OCI-M1 (cell line): ENCODE data around the gene CTNND2.
"Not testable (repeated sequence)": the region's sequence is repeated elsewhere in the genome, so short reads cannot be mapped to it uniquely, and the experiment has no call there.

Experiments used
- DNase-seq: peaks from one replicate; lab custom pipeline; 2025; lab: John Stamatoyannopoulos, UW

The CTNND2 gene

GRCh38 chr5:11679676-11680075, 224.6 kb downstream of the CTNND2 start:
- no peak for DNase-seq

GRCh38 chr5:11675184-11675583, 229.1 kb downstream of the CTNND2 start:
- no peak for DNase-seq

GRCh38 chr5:11672385-11673085, 231.7 kb downstream of the CTNND2 start:
- no peak for DNase-seq

DNA sequence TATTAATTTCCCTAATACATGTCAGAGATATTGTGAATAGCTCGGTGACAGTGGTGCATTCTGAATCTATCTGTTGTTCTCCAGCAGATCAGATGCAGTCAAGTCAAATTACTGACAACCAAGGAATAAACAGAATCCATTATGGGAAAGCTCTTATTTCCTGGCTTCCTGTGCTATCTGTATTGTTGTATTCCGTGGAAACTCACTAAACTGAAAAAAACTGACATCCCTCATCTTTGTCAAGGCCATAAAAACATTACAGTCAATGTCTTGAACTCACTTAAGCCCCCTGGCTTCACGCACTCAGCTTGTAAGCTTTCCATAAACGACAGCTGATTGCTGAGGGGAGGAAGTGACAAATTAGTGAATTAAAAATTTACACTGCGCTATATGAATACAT, 245.9 kb downstream of the CTNND2 start:
- no peak for DNase-seq

DNA sequence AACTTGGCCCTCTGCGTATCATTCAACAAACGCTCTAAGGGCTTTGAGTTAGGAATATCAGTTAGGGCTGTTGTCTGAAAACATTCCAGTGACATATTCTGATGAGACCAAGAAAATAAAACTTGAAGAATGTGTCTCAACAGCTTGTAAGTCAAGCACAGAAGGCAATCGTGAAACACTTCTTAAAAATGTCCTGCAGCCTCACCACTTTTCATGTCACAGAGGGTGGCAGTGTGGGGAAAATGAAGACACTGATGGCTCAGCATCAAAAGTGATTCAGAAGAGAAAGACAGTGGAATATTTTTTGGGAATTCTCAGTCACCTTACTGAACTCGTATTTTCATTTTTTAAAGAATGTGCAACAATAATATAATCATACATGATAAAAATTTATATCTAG, 247.3 kb downstream of the CTNND2 start:
- no peak for DNase-seq

DNA sequence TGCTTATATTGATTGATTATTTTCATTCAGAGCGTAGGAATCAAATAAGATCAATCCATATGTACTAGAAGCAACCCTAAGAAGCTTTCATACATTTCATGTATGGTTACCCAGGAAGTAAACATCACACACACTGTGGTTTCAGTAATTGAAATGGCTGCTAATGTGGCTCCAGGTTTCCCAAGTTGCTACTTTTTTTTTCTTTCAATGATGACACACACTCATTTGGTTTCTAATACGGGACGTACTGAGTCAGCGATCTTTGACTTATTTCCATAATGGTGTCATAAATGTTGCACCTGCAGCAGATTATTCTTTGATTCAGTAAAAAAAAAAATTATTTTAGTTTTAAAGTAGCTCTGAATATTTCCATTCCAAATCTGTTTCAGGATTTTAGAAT, 248.6 kb downstream of the CTNND2 start:
- no peak for DNase-seq

DNA sequence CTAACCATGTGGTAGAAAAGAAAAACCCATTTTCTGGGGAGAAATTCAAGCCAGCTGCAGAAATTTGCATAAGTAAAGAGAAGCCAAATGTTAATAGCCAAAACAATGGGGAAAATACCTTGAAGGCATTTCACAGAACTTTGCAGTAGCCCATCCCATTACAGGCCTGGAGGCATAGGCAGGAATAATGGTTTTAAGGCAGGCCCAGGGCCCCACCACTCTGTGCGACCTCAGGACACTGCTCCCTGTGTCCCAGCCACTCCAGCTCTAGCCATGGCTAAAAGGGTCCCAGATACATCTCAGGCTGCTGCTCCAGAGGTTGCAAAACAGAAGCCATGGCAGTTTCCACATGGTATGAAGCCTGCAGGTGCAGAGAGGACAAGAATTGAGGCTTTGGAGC, 253.3 kb downstream of the CTNND2 start:
- no peak for DNase-seq

DNA sequence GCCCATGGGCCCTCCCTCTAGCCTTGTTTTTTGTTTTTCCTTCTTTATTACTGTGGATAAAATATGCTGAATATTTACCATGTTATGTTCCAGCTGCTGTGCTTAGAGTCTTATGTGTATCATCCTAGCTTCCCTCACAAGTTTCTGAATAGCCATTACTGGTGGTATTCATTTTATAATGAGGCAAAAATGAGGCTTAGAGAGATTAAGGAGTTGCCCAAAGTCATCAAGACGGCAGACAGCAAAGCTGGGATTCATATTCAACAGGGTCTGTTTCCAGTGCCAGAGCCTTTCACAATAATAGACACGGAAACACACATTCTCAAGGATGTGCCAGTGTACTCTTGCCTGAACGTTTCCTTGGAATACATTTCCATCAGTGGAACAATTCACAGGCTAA, 258.1 kb downstream of the CTNND2 start:
- DNase-seq, result no peak

DNA sequence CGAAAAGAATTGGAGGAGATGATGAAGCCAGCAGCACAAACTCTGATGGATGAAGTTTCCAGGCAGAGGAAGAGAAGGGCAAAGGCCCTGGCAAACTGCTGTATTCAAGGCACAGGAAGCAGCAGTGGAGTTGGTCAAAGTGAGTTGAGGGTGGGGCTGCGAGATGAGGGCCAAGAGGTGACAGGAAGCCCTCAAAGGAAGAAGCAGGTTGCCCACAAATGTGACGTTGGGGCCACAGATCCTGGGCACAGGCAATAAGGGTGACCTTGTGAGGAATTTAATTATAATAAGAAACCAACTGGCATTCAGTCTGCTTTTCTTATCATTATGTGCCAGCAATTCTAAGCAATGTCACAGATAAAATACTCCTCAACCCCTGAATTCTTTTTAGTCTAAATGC, 261.8 kb downstream of the CTNND2 start:
- DNase-seq, result no peak

DNA sequence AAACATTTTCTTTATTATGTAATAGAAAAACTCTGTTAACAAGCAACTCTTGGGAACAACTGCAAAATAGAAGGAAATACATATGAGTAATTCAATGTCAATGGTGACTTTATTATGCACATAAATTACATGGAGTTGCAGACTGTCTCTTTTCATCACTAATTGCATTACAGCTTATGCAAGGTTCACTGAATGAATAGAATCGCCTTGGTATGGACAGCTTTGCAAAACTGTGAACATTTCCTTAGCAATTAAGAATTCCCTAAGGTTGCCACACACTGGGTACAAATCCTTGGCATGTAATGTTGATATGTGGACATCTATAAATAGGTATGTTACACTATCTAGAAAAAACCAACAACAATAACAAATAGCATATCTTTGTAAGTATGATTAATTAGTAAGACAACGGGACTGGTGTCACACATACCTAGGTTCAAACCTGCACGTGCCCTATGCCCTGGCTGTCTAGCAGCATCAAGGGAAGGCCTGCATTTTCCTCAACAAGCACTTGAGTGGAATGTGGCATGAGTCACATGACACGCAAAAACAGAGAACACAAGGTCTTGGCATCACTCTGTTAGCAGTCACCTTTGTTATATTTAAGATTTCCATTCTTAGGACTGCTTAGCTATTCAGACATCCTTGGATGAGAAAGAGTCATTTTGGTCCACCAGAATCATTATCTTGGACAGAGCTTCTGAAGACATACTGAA, 263.9 kb downstream of the CTNND2 start:
- DNase-seq, result no peak

DNA sequence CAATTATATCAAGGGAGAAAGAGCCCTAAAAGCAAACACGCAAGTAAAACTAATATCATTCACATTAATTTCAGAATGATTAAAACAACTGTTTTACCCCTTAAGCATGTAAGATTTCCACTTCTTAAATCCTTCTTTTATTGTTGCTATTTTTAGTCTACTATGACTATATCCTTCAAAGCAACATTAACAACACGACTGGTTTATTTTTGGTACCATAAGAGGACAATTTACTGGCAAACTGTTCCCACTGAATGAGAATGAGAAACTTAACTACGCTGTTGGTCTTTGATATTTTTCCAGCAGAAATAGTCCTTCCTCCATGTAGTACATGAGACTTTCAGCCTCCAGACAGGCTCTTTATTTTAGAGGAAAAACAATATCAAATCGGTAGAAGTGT, 281.5 kb downstream of the CTNND2 start:
- DNase-seq, result no peak

GRCh38 chr5:11620172-11620571, 284.1 kb downstream of the CTNND2 start:
- DNase-seq, result no peak

DNA sequence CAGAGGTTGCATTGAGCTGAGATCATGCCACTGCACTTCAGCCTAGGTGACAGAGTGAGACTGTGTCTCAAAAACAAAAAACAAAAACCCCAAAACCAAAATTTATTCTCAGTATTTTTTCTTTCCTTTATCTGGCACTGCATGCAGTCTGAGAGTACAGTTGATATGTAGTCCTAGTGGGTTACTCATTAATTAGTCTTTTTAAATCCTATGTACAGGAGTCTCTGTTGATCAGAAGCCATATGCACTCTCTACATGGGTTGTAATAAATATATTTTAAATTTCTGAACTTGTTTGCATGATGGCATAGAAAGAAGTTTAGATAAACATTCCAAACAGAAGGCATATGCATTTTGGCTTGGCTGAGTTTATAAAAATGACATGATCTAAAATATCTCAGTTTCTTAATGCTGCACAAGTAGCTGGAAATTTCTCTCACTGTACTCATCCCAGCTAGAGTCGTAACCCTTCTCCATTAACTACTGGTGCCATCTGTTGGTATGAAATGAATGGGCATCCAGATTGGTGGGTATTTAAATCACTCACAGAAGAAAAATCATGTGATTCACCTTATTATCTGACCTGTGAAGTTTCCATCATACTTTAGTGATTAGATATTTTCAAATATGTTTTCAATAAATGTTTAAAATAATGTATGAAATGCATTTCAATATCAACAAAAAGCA, 284.8 kb downstream of the CTNND2 start:
- DNase-seq, result peak; percentile 5

DNA sequence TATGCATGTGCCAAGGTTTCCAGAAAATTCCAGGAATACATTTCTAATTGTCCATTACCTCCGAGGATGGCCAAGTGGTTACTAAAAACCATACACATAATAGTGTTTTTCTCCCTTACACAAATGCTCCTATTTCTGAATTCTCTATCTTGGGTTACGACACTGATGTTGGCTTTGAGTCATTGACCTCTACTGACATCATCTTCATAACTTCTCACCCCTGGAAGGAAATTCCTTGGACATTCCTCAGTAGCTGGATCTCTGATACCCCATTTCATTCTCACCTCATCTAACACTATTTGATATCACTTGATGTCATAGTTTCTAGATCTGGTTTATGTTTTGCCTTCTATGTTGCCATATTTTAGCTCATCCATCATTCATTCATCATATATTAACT, 287.2 kb downstream of the CTNND2 start:
- no peak for DNase-seq

DNA sequence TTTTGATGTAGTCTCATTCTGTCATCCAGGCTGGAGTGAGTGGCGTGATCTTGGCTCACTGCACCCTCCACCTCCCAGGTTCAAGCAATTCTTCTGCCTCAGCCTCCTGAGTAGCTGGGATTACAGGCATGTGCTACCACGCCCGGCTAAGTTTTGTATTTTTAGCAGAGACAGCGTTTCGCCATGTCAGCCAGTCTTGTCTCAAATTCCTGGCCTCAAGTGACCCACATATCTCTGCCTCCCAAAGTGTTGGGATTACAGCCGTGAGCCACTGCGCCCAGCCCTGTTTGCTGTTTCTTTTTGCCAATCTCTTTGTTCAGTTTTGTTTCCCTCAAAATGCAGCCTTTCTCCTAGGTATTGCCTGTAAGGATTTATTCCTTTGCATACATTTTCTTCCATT, 287.6 kb downstream of the CTNND2 start:
- not testable (repeated sequence) for DNase-seq

DNA sequence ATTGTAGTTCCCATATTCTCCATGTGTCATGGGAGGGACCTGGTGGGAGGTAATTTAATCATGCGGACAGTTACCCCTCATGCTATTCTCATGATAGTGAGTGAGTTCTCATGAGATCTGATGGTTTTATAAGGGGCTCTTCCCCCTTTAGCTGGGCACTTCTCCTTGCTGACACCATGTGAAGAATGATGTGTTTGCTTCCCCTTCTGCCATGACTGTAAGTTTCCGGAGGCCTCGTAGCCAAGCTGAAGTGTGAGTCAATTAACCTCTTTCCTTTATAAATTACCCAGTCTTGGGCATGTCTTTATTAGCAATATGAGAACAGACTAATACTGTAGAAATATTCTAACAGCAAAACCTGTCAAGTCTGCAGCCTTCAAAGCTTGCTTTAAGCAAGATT, 293.2 kb downstream of the CTNND2 start:
- no peak for DNase-seq

DNA sequence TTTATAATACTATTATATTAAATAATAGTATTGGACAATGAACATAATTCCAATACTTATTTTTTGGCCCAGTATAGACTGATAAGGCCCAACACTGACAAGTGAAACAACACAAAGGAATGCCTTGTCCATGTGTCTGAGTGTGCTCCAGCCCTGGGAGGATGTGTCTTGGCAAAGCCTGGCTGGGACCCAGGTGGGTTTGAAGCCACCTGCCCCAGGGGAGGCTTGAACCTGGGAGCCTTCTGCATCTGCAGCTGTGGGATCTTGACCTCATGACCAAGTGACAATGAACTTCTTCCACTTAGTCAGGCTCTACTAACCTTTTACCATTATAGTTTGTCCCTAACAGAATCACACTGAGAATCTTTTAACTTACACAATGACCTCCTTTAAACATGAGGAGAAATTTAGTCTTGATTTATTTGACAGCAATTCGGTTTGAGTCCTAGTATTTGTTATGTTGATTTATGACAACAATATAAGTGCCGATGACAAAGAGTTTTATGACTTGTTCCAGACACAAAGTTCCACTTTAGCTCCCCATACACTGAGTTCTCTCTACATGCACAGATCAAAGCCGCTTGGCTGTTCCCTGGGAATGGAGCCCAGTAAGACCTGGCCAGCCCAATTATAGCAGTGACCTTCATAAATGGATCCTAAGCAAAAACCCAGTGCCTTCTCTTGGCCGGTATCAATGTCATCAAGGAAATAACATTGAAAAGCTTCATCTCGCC, 294.5 kb downstream of the CTNND2 start:
- DNase-seq, result no peak

DNA sequence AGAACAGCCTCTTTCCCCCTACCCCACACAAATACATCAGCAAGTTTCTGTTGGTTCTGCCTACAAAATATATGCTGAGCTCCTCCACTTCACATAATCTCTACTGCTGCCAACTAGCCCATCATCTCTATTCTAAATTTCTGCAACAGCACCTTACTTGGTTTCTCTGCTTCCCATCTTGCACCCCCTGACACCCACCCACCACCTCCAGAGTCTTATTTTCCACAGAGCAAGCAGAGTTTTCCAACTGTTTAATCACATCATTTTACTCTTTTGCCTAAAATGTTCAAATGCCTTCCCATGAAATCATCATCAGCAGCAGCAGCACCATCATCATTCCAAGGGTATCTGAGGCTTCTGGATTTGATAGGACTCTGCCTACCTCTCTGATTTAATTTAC, 295.7 kb downstream of the CTNND2 start:
- no peak for DNase-seq

DNA sequence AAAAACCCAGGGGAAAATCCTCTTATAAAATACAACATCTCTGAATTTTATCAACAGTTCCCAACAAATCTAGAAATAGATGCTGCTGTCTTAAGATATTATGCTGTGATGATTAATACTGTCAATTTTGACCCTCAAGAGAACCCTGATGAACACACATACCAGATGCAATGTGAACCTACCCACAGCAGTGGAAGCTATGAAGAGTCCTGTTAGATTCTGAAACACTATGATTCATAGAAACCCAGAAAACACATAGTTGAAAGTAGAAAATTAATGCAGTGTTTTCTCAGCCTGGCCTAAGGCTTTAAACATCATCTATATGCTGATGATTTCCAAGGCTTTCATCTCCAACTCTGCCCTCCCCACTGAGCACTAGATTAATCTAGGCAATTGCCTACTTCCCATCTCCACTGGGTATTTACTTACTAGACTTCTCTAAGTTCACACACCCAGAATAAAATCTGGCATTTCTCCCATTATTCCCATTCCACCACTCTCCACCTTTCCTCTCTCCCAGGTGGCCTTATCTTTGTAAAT, 296.2 kb downstream of the CTNND2 start:
- no peak for DNase-seq

GRCh38 chr5:11602298-11602697, 301.9 kb downstream of the CTNND2 start:
- DNase-seq, result no peak

DNA sequence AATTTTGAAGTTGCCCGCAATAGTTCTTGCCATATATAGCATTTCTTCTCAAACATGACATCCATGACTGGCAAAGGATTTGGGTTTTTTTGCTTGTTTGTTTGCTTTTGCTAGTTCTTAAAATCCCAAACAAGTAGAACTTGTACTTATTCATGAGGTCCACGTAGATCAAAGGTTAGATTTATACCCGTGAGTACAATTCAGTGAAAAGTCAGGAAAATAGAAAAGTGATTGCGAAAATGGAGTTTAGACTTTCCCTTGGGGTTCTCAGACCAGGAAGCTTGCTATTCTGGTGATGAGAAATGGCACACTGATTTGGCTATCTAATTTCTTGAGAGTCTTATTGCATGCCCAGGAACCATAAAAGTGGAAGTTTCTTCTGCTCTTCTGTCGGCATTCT, 304.7 kb downstream of the CTNND2 start:
- DNase-seq, result no peak

- no peak for DNase-seq
Observed at GRCh38 chr5:11596657-11597071, 307.6 kb downstream of the CTNND2 start.
